Parathyroid adenoma (tissue), 2 donors: ENCODE measurements around the gene SMPDL3A.

Experiments
- H2AFZ ChIP-seq: fragments of 300-600 bp; sonication (generic); one replicate; pipeline ENCODE4 v1.7.0; 2017; ENCODE audit warnings: antibody characterized with exemption, mild to moderate bottlenecking
- H3K27ac ChIP-seq: fragments of 300-600 bp; sonication (generic); one replicate; pipeline ENCODE4 v1.7.0; 2017
- H3K27me3 ChIP-seq: fragments of 300-600 bp; sonication (generic); one replicate; pipeline ENCODE4 v1.7.0; 2017; ENCODE audit warnings: low read length; ENCODE audit not compliant: control insufficient read depth, insufficient read depth
- H3K36me3 ChIP-seq: fragments of 300-600 bp; sonication (generic); one replicate; pipeline ENCODE4 v1.7.0; 2017; ENCODE audit warnings: low read length; ENCODE audit not compliant: control insufficient read depth, insufficient read depth
- H3K4me1 ChIP-seq: fragments of 300-600 bp; sonication (generic); one replicate; pipeline ENCODE4 v1.7.0; 2017; ENCODE audit warnings: control low read depth
- H3K4me2 ChIP-seq: fragments of 300-600 bp; sonication (generic); one replicate; pipeline ENCODE4 v1.7.0; 2017; ENCODE audit warnings: low read length
- H3K4me3 ChIP-seq: fragments of 300-600 bp; sonication (generic); one replicate; pipeline ENCODE4 v1.7.0; 2017; ENCODE audit warnings: low read depth, low read length
- H3K79me2 ChIP-seq: fragments of 300-600 bp; sonication (generic); one replicate; pipeline ENCODE4 v1.7.0; 2017; ENCODE audit warnings: control low read depth
- H3K9ac ChIP-seq: fragments of 300-600 bp; sonication (generic); one replicate; pipeline ENCODE4 v1.7.0; 2017; ENCODE audit warnings: mild to moderate bottlenecking
- H3K9me3 ChIP-seq: fragments of 300-600 bp; sonication (generic); one replicate; pipeline ENCODE4 v1.7.0; 2017; ENCODE audit warnings: low read length; ENCODE audit not compliant: control insufficient read depth
- CTCF ChIP-seq: fragments of 300-600 bp; sonication (generic); IDR thresholded peaks from one replicate; pipeline ENCODE4 v1.7.0; 2017; ENCODE audit warnings: antibody characterized with exemption, mild to moderate bottlenecking
- donor health status: primary hyperparathyroidism.

The SMPDL3A gene

GRCh38 chr6:122839472-122839871 lies 50.4 kb downstream of the SMPDL3A start:
- H3K79me2 ChIP-seq: no peaks in the 10 kb centered on the region
- peak; percentile 76 for TF ChIP-seq CTCF
- H3K9me3 ChIP-seq: no peaks in the 10 kb centered on the region
- H3K4me2 ChIP-seq: no peak overlapping the region
- no peaks in the 10 kb centered on the region for H3K36me3 ChIP-seq
- no peak overlapping the region for H3K9ac ChIP-seq
- H3K4me3 ChIP-seq: no peak overlapping the region
- H2AFZ ChIP-seq: peak overlapping the region; percentile 38
- no peaks in the 10 kb centered on the region for H3K4me1 ChIP-seq
- H3K27me3 ChIP-seq: no peaks in the 10 kb centered on the region
- no peak overlapping the region for H3K27ac ChIP-seq

- Histone ChIP-seq H3K79me2 (no peaks in the 10 kb centered on the region), H3K4me3 (no peak overlapping the region), H3K27me3 (no peaks in the 10 kb centered on the region), H3K36me3 (no peaks in the 10 kb centered on the region), H3K4me1 (no peaks in the 10 kb centered on the region), H3K9me3 (no peaks in the 10 kb centered on the region), H2AFZ (peak overlapping the region; percentile 38), H3K4me2 (no peak overlapping the region), H3K27ac (no peak overlapping the region), H3K9ac (no peak overlapping the region)
- TF ChIP-seq CTCF: no peak
Measured at GRCh38 chr6:122839906-122840305, 50.8 kb downstream of the SMPDL3A start.

- Histone ChIP-seq H3K9me3 (no peaks in the 10 kb centered on the region), H3K9ac (no peak overlapping the region), H3K4me2 (no peak overlapping the region), H3K79me2 (no peaks in the 10 kb centered on the region), H3K4me3 (no peak overlapping the region), H3K27me3 (no peaks in the 10 kb centered on the region), H3K27ac (no peak overlapping the region), H2AFZ (peak overlapping the region; percentile 30), H3K4me1 (no peaks in the 10 kb centered on the region), H3K36me3 (no peaks in the 10 kb centered on the region)
- no peak for TF ChIP-seq CTCF
Measured at GRCh38 chr6:122845464-122845863, 56.4 kb downstream of the SMPDL3A start.

- Histone ChIP-seq H3K9me3 (no peaks in the 10 kb centered on the region), H3K79me2 (no peaks in the 10 kb centered on the region), H3K36me3 (no peaks in the 10 kb centered on the region), H3K27ac (no peak overlapping the region), H3K4me2 (no peak overlapping the region), H3K4me3 (no peak overlapping the region), H2AFZ (peak overlapping the region; percentile 30), H3K4me1 (no peaks in the 10 kb centered on the region), H3K9ac (no peak overlapping the region), H3K27me3 (no peaks in the 10 kb centered on the region)
- TF ChIP-seq CTCF: no peak
Measured at GRCh38 chr6:122845916-122846612, 57.0 kb downstream of the SMPDL3A start.
